Right hindlimb (tissue), 1 donor: ENCODE data around the gene RNF130.
"Not testable (repeated sequence)": the region's sequence is repeated elsewhere in the genome, so short reads cannot be mapped to it uniquely, and the experiment has no call there.

Source experiments
- DNase-seq: peaks from one replicate; pipeline ENCODE4 v3.0.0-alpha.2; 2018

The RNF130 gene

DNA sequence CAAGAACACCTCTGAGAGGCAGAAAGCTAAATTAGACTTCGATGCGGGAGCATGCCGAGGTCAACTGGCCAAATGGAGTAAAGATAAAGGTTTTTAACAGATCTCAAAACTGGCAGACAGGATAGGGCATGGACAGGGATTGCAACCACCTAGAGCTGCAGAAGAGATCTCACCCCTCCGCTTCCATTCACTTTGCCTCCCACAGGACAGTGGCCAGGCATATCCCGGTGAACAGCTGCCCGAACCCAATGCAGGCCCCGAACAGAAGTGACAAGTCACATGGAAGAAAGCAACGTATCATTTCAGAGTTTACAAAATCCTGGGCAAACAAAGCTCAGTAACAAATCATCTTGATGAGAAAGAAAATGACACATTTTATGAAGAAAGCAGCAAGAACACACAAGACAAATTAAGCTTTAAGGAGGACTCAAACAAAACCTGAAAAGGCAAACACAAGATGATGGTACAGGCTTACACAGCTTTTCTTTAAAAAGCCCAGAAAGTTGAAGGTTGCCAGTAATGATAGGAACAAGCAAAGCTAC, 18.4 kb downstream of the RNF130 start:
- no peak for DNase-seq

DNA sequence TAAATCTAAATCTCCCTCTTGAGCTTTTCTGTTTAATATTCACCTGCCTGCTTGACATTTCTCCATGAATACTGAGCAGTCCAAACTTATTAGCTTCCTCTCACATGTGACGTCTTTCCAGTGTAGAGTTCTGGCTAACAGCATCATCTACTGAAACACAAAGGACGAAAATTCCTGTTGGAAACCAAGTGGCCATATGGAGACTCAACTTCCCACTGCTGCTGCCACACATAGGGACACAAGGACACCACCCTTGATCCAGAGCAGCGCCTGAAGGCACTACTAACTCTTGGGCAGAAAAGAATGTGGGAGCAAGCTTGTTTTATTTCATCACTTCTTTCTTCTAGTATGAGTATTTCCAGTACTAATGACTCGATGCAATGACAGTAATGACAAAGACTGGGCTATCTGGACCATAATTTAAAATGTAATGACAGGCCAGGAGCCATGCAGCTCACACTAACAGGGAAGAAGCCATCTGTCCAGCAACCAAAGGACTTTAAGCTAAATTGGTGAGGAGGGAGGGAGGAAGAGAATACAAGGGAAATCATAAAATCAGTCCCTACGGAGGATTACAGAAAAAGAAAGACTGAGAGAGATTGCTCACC, 19.2 kb downstream of the RNF130 start:
- DNase-seq = no peak

DNA sequence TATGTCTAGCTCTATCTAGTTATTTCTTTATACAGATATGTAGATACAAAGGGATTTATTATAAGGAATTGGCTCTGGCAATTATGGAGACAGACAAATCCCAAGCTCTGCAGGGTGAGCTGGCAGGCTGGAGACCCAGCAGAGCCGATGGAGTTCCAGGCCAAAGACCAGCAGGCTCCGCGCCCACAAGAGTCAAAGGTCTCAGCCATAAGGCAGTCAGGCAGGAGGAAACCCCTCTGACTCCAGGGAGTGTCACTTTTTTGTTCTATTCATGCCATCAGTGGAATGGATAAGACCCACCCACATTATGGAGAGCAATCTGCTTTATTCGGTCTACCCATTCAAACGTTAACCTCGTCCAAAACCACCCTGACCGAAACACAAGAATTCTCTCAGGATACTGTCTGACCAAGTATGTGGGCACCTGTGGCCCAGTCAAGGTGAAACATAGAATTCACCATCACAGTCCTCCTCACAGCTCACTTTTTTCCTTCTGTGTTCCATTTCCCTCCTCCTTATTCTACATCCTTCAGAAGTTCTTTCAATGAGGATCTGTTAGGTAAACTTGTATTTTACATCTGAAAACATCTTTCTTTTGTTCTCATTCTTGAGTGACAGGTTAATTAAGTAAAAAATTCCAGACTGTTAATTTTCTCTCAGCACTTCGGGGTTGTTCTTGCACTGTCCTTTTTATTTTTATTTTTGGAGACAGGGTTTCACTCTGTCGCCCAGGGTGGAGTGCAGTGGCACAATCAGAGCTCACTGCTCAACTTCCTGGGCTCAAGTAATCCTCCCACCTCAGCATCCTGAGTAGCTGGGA, 21.2 kb downstream of the RNF130 start:
- DNase-seq = no peak

DNA sequence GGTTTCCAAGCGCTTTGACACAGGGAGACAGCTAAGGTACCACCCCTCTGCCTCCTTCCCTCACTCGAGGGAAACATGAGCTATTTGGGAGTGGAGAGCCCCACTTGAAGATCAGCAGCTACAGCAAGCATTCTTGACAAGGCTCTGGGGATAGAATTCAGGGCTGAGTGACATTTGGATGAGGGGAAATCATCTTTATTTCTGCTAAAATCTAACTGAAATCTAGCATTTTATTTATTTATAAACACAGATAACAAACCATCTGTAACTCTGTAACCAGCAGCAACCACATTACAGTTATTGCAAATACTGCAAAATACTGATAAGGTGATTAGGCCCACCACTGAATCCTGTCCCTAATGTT, 22.4 kb downstream of the RNF130 start:
- DNase-seq = no peak

DNA sequence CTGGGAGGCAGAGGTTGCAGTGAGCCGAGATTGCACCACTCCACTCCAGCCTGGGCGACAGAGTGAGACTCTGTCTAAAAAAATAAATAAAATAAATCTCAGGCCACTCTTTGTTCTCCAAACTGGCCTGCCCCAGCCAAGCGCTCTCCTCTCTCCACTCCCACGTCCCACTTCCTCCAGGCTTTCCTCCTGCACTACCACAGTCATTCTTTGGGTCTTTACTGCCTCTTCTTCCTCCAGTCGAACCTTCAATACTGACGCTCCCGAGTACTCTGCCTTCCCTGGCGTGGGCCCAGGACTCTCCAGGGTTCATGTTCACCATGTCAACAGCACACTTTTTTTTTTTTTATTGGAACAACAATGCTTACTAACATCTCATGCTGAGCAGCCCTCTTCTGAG, 23.9 kb downstream of the RNF130 start:
- no peak for DNase-seq

DNA sequence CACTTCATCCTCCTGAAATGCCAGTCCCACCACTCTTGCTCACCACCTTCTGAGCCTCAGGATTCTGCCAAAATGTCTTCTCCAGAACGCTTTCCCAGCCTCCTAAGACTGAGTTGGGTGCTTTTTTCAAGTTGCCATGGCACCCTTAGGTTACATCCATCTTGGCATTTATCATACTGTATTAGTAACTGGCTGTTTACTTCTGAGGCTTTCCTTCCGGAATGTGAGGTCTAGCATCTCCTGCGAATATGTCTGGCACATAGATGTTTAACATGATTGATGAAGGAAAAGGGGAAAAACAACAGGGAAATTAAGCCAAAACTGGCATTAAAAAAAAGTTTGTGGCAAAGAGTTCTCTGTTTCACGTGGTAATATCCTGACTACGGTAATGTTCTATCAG, 24.9 kb downstream of the RNF130 start:
- no peak for DNase-seq

DNA sequence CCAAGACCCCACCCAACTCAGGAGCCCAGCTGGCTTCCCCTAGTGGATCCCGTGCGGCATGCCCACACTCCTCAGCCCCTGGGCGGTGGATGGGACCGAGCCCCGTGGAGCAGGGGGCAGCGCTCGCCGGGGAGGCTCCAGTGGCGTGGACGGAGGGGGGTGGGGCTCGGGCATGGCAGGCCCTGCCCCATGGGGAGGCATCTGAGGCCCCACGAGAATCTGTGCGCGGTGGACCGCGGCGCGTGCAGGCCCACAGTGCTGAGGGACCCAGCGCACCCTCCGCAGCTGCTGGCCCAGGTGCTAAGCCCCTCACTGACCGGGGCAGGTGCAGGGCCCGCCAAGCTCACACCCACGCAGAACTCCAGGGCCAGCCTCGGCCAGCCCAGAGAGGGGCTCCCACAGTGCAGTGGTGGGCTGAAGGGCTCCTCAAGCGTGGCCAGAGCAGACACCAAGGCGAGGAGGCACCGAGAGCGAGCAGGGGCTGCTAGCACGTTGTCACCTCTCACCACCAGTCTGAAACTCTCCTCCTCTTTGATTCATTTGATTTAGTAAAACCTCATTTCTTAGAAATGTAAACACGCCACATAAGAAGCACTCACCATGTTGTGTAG, 25.6 kb downstream of the RNF130 start:
- DNase-seq = no peak

DNA sequence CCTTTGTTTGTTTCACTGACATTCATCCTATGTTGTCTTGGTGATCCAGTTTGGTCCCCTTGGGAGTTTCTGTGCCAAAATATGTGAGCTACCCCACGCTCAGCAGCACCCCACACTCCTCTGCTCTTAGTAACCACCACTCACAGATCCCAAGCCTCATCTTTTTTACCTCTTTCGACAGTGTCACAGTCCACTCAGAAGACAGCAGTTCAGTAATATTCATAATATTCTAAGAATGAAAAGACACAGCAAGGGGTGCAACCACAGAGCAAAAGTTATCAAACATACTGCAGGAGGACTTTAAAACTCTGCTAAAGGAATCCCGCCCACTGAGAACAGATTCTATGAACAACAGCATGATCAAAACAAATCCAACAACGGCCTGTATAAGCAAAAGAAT, 28.2 kb downstream of the RNF130 start:
- DNase-seq = no peak

DNA sequence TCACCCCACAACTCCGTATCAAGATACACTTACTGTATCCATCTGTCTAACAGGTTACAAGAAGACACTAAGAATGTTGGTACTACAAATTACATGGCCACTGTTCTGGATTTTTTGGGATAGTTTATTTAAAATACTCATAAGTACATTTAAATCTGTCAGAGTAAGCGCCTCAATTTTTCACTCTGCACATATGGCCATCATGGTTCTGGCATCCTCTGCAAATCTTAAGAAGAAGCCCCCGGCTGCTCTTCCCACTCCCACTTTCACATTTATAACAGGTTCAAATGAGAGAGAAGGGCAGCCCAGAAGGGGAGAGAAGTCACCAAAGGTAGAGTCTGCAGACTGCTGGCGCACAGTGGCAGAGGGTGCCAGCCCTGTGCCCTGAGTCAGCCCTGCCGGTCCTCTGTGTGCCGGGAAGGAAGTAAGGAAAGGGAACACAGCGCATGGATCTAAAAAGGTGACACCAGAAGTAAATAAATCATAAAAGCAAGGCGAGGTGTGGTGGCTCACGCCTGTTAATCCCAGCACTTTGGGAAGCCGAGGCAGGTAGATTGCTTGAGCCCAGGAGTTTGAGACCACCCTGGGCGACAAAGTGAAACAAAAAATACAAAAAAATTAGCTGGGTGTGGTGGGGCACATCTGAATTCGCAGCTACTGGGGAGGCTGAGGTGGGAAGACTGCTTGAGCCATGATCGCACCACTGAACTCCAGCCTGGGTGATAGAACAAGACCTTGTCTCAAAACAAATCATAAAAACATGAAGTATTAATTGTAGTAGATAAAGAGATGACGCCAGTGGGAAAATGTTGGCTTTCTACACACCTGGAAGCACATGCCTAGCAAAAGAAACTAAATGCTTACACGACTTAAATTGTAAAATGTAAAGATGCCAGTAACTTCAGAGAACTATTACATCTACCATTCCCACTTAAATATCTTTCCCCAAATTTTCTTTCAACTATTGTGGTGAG, 30.0 kb downstream of the RNF130 start:
- DNase-seq = no peak

DNA sequence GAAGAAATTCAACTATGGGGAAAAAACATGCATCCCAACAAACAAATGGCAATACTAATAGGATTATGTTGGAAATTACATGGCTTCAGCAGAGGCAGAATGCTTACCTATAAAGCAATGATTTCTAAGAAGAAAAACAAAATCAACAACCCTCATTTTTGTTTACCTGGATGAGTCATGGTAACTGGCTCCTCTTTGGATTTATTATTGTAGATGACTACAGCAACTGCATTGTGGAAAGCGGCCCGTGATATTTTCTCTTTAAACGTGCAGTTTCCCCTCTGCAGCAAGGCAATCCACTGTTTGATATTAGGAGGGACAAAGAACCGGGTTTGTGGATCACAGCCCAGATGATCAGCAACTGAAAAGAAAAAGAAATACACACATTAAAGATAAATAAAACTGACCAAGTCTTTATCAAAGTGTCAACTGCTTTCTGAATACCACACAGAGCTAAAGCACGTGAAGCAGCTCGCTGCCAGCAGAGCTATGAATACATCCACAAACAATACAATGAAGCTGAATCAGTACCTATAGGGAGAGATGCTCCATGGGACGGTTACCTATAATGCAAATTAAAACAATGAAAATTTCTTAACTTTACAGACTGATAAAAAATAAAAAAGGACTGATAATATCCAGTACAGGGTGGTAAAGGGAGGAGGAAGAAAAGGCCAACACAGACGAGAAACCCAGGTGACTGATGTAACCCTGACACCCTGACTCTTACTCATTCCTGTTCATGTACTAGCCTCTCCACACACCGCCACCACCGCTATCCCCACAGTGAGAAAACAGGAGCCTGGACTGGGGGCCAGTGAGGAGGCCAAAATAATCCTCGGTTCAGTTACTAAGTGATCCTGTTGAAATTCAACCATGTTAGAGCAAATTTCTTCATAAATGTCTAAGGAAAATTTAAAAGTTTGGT, 31.0 kb downstream of the RNF130 start:
- DNase-seq = no peak

DNA sequence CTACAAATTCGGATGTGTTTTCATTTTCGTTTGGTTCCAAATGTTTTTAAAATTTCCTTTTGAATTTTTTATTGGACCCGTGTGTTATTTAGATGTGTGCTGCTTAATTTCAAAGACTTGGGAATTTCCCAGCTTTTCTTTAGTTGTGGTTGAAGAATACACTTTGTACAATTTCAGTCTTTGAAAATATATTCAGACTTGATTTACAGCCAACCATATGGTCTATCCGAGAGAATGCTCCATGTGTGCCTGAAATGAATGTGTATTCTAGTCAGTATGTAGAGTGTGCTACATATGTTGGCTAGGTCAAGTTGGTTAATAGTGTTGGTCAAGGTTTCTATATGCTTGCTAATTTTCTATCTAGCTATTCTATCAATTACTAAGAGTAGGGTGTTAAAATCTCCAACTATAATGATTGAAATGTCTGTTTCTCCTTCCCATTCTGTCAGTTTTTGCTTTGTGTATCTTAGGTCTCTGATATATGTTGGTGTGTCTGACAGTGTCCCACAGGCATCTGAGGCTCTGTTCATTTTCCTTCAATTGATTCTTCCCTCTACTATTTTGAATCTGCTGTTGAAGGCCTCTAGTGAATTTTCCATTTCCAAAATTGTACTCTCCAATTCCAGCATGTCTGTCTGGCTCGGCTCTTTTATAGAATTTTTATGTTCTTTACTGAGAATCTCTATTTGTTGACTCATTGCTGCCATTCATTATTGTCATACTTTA, 36.2 kb downstream of the RNF130 start:
- no peak for DNase-seq

DNA sequence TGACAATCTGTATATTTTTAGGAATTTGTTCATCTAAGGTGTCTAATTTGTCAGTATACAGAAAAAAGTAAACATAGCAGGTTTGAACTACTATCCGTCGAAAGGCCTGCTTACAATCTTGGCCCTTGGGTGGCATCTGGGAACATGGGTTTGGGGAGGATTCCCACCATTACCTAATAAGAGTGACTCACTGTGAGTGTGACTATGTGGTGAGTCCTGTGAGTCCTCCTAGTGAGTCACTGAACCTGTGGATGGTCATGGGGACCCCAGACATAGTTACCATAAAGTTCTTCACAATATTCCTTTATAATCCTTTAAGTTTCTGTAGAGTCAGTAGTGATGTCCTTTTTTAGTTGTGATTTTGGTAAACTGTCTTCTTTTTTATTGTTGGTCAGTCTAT, 37.0 kb downstream of the RNF130 start:
- DNase-seq = no peak

DNA sequence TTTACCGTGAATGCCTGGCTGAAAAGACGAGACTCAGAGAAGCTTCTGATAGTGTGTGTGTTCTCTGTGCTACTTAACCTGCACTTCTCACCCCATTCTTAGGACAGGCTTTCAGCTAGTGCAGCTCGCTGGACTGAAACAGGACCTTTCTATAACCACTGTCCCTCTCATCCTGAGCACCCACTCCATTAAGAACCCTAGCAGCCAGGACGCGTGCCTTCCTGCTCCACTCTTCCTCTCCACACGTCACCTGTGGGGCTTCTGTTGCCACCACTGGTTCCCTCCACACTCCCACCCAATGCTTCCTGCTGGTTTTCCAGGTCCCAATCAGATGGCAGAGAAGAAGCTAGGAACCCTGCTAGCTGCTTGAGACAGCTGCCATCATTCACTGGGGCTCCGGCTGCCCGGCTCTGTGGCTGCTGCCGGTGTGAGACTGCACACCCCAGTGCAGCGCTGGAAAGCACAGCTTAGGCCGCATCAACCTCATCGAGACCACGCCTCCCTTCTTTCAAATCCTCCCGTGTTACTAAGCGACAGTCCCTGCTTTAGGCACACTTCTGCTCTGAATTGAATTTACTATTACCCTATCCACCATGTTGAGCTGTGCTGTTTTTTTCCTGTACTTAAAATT, 44.0 kb downstream of the RNF130 start:
- DNase-seq = no peak

DNA sequence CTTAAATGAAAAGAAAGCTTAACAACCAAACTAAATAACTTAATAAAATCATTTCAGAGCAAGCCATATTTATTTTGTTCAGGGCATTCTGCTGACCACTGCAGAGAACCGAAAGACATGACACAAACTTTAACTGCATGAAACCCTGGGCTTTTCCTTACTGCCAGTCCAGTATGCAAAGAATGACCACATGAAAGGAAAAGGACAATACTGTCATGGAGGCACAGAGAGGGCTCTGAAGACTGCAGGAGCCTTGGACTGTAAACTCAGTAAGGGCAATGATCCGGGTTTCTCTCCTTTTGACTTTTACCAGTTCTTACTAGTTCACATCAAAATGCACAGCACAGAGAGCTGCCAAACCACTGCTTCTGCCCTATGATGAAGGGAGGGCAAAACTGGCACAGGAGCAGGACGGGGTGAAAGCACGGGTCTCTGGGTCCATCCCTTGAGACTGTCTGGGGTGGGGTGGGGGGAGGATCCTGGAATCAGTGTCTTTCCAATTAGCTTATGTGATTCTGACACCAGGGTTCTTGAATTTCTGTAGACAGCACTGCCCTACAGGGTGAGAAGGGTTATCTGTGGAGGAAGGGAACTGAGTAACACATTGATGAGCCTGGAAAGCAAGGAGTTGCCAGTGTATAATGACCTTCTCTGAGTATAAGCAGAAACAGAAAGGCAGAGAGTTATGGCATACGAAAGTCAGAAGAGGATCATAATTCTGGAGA, 44.7 kb downstream of the RNF130 start:
- DNase-seq = no peak

DNA sequence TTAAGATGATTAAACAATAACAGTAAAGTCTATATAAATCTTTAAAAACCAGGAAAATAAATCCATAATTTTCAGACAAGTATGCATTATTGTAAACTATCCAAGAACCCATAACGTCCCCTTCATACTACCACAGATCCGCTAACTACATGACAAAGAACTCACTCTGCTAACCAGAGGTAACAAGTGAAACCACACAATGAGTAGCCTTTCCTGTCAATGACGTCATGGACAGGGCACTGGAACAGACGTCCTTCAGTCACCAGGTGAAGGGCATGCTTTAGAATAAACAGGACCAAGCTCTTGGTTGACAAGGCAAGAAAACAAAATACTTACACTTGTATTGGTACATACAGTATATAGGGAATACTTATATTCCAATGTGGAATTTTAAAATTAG, 45.2 kb downstream of the RNF130 start:
- no peak for DNase-seq

DNA sequence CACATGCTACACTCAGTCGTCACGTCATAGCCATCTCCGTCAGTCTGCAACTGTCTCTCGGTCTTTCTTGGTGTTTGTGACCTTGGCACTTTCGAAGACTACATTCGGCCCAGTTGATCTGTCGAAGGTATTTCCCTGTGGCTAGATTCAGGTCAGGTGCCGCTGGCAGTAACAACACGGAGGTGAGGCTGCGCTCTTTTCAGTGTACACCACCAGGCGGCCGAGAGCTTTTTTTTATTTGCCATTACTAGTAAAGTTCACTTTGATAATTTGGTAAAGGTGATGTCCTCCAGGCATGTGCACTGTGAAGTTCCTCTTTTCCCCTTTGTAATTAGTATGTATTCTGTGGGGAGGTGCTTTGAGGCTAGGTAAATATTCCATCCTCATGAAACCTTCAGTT, 49.7 kb downstream of the RNF130 start:
- no peak for DNase-seq

DNA sequence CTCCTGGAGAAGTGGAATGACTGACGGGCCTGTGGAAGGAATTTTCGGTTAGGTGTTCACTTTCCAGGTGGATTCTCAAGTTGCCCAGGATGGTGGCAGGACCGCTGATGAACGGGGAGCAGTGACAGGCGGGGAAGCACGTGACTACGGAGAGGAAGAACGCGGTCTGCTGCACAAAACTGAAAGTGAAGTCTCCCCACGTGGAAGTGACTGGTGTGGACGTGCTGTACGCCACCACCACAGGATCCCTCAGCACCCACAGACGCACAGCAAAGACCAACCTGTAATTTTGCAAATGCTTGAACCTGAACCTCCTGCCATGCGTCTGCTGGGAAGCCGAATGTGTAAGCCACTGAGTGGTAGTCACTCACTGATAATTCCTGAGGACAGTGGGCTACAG, 51.4 kb downstream of the RNF130 start:
- DNase-seq = no peak

DNA sequence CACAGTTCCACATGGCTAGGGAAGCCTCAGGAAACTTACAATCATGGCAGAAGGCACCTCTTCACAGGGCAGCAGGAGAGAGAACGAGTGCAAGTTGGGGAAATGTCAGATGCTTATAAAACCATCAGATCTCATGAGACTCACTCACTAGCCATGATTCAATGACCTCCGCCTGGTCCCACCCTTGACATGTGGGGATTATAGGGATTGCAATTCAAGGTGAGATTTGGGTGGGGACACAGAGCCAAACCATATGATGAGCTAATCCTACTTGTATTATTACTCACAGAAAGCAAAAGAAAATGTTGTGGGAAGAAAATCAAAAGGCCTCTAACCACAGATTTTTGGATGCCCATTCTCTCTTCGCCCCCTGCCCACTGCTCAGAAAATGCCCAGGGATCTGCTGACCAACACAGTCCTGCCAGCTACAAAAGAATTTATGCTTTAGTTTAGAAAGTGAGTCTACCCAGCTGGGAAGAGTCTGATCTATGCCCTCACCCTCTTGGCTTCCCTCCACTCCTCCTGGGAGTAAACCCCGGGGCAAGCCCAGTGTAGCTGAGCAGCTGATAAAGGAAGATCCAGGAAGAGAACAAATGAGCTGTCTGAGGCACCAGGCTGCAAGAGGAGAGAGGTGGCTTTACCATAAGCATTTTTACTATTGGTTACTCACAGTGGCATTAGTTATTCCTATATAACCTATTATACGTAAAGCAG, 53.1 kb downstream of the RNF130 start:
- no peak for DNase-seq

DNA sequence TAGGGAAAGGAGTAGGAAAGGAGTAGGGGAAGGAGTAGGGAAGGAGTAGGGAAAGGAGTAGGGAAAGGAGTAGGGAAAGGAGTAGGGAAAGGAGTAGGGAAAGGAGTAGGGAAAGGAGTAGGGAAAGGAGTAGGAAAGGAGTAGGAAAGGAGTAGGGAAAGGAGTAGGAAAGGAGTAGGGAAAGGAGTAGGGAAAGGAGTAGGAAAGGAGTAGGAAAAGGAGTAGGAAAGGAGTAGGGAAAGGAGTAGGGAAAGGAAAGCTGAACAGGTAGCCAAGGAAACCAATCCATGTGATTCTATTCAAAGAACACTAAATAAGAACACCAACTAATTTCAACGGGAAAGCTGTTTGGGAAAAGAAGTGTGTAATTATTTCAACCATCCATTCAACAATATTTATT, 56.0 kb downstream of the RNF130 start:
- not testable (repeated sequence) for DNase-seq
